NT2/D1 (cell line): ENCODE measurements around the gene FILIP1L.

Source experiments
- YY1 ChIP-seq: IDR thresholded peaks from 2 replicates; pipeline ENCODE4 v1.6.1; 2011; ENCODE audit not compliant: insufficient read length, insufficient read depth
- ZNF274 ChIP-seq: IDR thresholded peaks from 2 replicates; pipeline ENCODE4 v1.6.1; 2011; ENCODE audit warnings: mild to moderate bottlenecking, low read depth, low read length

GRCh38 chr3:100125161-100125938 is 11.0 kb upstream of the FILIP1L start:
- TF ChIP-seq ZNF274 (no peak), YY1 (no peak)
